IMR-90 (cell line): ENCODE data around the gene BRAT1. TPM values are rescaled to one million over a fixed set of nuclear protein-coding genes. Genes with fewer than 3 reads are reported as not detected.

ENCODE experiments used
- ATAC-seq: fragments of 200-7000 bp; cut with Tn5 transposase; 2 replicates; pipeline ENCODE4 v1.9.1; 2020; ENCODE audit warnings: low read depth, mild to moderate bottlenecking, moderate library complexity
- BruUV-seq: library from RNA; stranded (reverse); fragments of 400-500 nt; replicated peaks from 2 replicates; lab custom pipeline; 2021; lab: Mats Ljungman, UMichigan
- CTCF ChIA-PET: fragments of 300-600 bp; formaldehyde crosslinking; extraction: SDS; loops from one replicate; lab custom pipeline; 2021; ENCODE audit warnings: antibody characterized with exemption; lab: Yijun Ruan, JAX
- POLR2A ChIA-PET: fragments of 300-600 bp; sonication (Branson Sonifier 250); formaldehyde crosslinking; loops from one replicate; lab custom pipeline; 2022; ENCODE audit warnings: antibody characterized with exemption; ENCODE audit not compliant: unreplicated experiment; lab: Charles Lee
- DNase-seq: peaks from one replicate; pipeline ENCODE4 v3.0.0; 2013
- H2AFZ ChIP-seq: replicated peaks from 2 replicates; pipeline ENCODE3; 2013; ENCODE audit warnings: low read length, mild to moderate bottlenecking; ENCODE audit not compliant: poor library complexity
- H2AK5ac ChIP-seq: 2 replicates; pipeline ENCODE4 v1.6.1; 2013; ENCODE audit warnings: low read depth, low read length, inconsistent platforms
- H2AK9ac ChIP-seq: replicated peaks from 2 replicates; pipeline ENCODE3; 2013; ENCODE audit warnings: mild to moderate bottlenecking, low read depth, low read length, moderate library complexity; ENCODE audit not compliant: poor library complexity
- H2BK120ac ChIP-seq: 2 replicates; pipeline ENCODE4 v1.6.1; 2013; ENCODE audit warnings: low read depth, low read length, inconsistent platforms
- H2BK15ac ChIP-seq: 3 replicates; pipeline ENCODE4 v1.6.1; 2013; ENCODE audit warnings: low read depth, low read length, inconsistent platforms
- H2BK20ac ChIP-seq: 2 replicates; pipeline ENCODE4 v1.6.1; 2013; ENCODE audit warnings: low read depth, mild to moderate bottlenecking, inconsistent platforms, low read length, moderate library complexity
- H2BK5ac ChIP-seq: 2 replicates; pipeline ENCODE4 v1.6.1; 2013; ENCODE audit warnings: mild to moderate bottlenecking, low read depth, low read length, inconsistent platforms; ENCODE audit not compliant: poor library complexity, severe bottlenecking
- H3K14ac ChIP-seq: replicated peaks from 2 replicates; pipeline ENCODE4 v1.6.1; 2013; ENCODE audit warnings: low read depth, low read length, inconsistent platforms
- H3K18ac ChIP-seq: 2 replicates; pipeline ENCODE4 v1.6.1; 2013; ENCODE audit warnings: low read depth, low read length, control low read depth
- H3K23ac ChIP-seq: 2 replicates; pipeline ENCODE4 v1.6.1; 2013; ENCODE audit warnings: low read depth, low read length, inconsistent platforms
- H3K27ac ChIP-seq: 2 replicates; pipeline ENCODE4 v1.5.1; 2013; ENCODE audit warnings: mild to moderate bottlenecking, control low read depth, low read length; ENCODE audit not compliant: insufficient read depth
- H3K27me3 ChIP-seq: 2 replicates; pipeline ENCODE4 v1.6.1; 2013; ENCODE audit warnings: low read length; ENCODE audit not compliant: control insufficient read depth, insufficient read depth
- H3K36me3 ChIP-seq: 2 replicates; pipeline ENCODE4 v1.6.1; 2013; ENCODE audit warnings: low read length, mixed read lengths; ENCODE audit not compliant: control insufficient read depth, insufficient read depth
- H3K4ac ChIP-seq: 2 replicates; pipeline ENCODE4 v1.6.1; 2013; ENCODE audit warnings: low read depth, low read length, inconsistent platforms
- H3K4me1 ChIP-seq: 2 replicates; pipeline ENCODE4 v1.6.1; 2013; ENCODE audit warnings: low read length, mixed read lengths; ENCODE audit not compliant: control insufficient read depth, insufficient read depth
- H3K4me2 ChIP-seq: 2 replicates; pipeline ENCODE4 v1.6.1; 2013; ENCODE audit warnings: low read depth, mild to moderate bottlenecking, control low read depth, low read length, moderate library complexity
- H3K4me3 ChIP-seq: 2 replicates; pipeline ENCODE4 v1.5.1; 2013; ENCODE audit warnings: low read depth, mild to moderate bottlenecking, control low read depth, low read length, moderate library complexity; ENCODE audit not compliant: insufficient read depth
- H3K56ac ChIP-seq: 2 replicates; pipeline ENCODE4 v1.6.1; 2013; ENCODE audit warnings: low read length, inconsistent platforms; ENCODE audit not compliant: insufficient read depth; ENCODE audit errors: extremely low read depth
- H3K79me1 ChIP-seq, 2 experiments: 2 replicates each; pipeline ENCODE4 v1.6.1; 2013; ENCODE audit warnings: low read length in 2 of 2, inconsistent platforms in 1 of 2, low read depth in 1 of 2
- H3K9ac ChIP-seq: 2 replicates; pipeline ENCODE4 v1.6.1; 2013; ENCODE audit warnings: low read depth, low read length, control low read depth
- H3K9me1 ChIP-seq: 2 replicates; pipeline ENCODE4 v1.6.1; 2013; ENCODE audit warnings: low read length, inconsistent platforms; ENCODE audit not compliant: insufficient read depth
- H3K9me3 ChIP-seq: 2 replicates; pipeline ENCODE4 v1.6.1; 2013; ENCODE audit warnings: low read length; ENCODE audit not compliant: control insufficient read depth, insufficient read depth
- H4K20me1 ChIP-seq: 2 replicates; pipeline ENCODE4 v1.6.1; 2013; ENCODE audit warnings: low read length, inconsistent platforms; ENCODE audit not compliant: insufficient read depth
- H4K5ac ChIP-seq: 2 replicates; pipeline ENCODE4 v1.6.1; 2013; ENCODE audit warnings: mild to moderate bottlenecking, low read depth, low read length, control low read depth
- H4K8ac ChIP-seq, 2 experiments: 2 replicates each; pipeline ENCODE4 v1.6.1; 2013; ENCODE audit warnings: low read depth in 2 of 2, low read length in 2 of 2, control low read depth in 1 of 2, inconsistent platforms in 1 of 2
- H4K91ac ChIP-seq: 2 replicates; pipeline ENCODE4 v1.6.1; 2013; ENCODE audit warnings: low read depth, low read length, inconsistent platforms; ENCODE audit not compliant: insufficient read depth
- BHLHE40 ChIP-seq: fragments of 150-350 bp; IDR thresholded peaks from 2 replicates; pipeline ENCODE4 v1.6.1; 2016; ENCODE audit warnings: mild to moderate bottlenecking, low read depth, low read length
- CEBPB ChIP-seq: IDR thresholded peaks from 2 replicates; pipeline ENCODE4 v1.6.1; 2012; ENCODE audit warnings: low read depth, low read length, improper control_type of control experiment
- CHD1 ChIP-seq: IDR thresholded peaks from 2 replicates; pipeline ENCODE4 v1.6.1; 2012; ENCODE audit warnings: low read depth, low read length, improper control_type of control experiment
- CTCF ChIP-seq: conservative IDR thresholded peaks from 2 replicates; pipeline ENCODE4 v1.5.1; 2012; ENCODE audit warnings: mild to moderate bottlenecking, low read depth, low read length, improper control_type of control experiment
- FOS ChIP-seq: fragments of 150-350 bp; IDR thresholded peaks from 2 replicates; pipeline ENCODE4 v1.6.1; 2016; ENCODE audit warnings: low read depth, low read length
- MAFK ChIP-seq: IDR thresholded peaks from 2 replicates; pipeline ENCODE4 v1.6.1; 2012; ENCODE audit warnings: low read depth, low read length, improper control_type of control experiment
- MAZ ChIP-seq: IDR thresholded peaks from 2 replicates; pipeline ENCODE4 v1.6.1; 2012; ENCODE audit warnings: low read depth, mild to moderate bottlenecking, low read length, improper control_type of control experiment, moderate library complexity, borderline replicate concordance
- MXI1 ChIP-seq: IDR thresholded peaks from 2 replicates; pipeline ENCODE4 v1.6.1; 2012; ENCODE audit warnings: low read depth, mild to moderate bottlenecking, low read length, moderate library complexity, borderline replicate concordance
- NFE2L2 ChIP-seq: fragments of 150-350 bp; IDR thresholded peaks from 2 replicates; pipeline ENCODE4 v1.6.1; 2016; ENCODE audit warnings: low read depth, mild to moderate bottlenecking, low read length
- POLR2A ChIP-seq: IDR thresholded peaks from 2 replicates; pipeline ENCODE4 v1.6.1; 2012; ENCODE audit warnings: mild to moderate bottlenecking, low read depth, low read length
- RAD21 ChIP-seq: IDR thresholded peaks from 2 replicates; pipeline ENCODE4 v1.6.1; 2012; ENCODE audit warnings: low read length, improper control_type of control experiment
- RCOR1 ChIP-seq: IDR thresholded peaks from 2 replicates; pipeline ENCODE4 v1.6.1; 2012; ENCODE audit warnings: mild to moderate bottlenecking, low read length, improper control_type of control experiment; ENCODE audit not compliant: insufficient replicate concordance
- RFX5 ChIP-seq: IDR thresholded peaks from 2 replicates; pipeline ENCODE4 v1.8.0; 2012; ENCODE audit warnings: low read depth, mild to moderate bottlenecking, low read length, moderate library complexity
- SMC3 ChIP-seq: fragments of 150-350 bp; IDR thresholded peaks from 2 replicates; pipeline ENCODE4 v1.6.1; 2016; ENCODE audit warnings: low read depth, mild to moderate bottlenecking, antibody characterized with exemption, low read length, moderate library complexity
- WGBS, 2 experiments: methylation state at CpG; one replicate each; pipeline versions ENCODE4 v1.1.5 to v1.1.7; 2013; ENCODE audit warnings: missing lambda C conversion rate in 2 of 2; ENCODE audit not compliant: insufficient read length in 1 of 2; ENCODE audit errors: extremely low coverage in 2 of 2; 5-methylcytosine and 5-hydroxymethylcytosine counted together
- dilution Hi-C: fragments of 300-500 bp; cut with HindIII; formaldehyde crosslinking; loops from one replicate; pipeline ENCODE4 v1.14.3; 2018; ENCODE audit warnings: low sequenced_read_pairs; ENCODE audit not compliant: unreplicated experiment
- in situ Hi-C: fragments of 300-500 bp; cut with MboI; formaldehyde crosslinking; loops from 3 replicates; pipeline ENCODE4 v1.14.3; 2019; ENCODE audit warnings: low sequenced_read_pairs, inconsistent platforms, mixed read lengths
- intact Hi-C: fragments of 100-400 bp; cut with micrococcal nuclease; formaldehyde crosslinking; loops from 2 replicates; pipeline ENCODE4 v1.10.0; 2022
- polyA plus RNA-seq, 3 experiments: library from polyadenylated mRNA; depleted of rRNA; stranded (reverse); fragments of >200 nt; gene quantifications; 2 replicates each; pipeline ENCODE4 v1.2.3, GENCODE V29; 2012; ENCODE audit warnings: low replicate concordance in 1 of 3
- total RNA-seq: library from RNA; depleted of rRNA; stranded (reverse); fragments of >200 nt; gene quantifications from 2 replicates; pipeline ENCODE4 v1.2.3, GENCODE V29; 2012
- TF ChIP-seq, protein P1 (sequence below): fragments of 150-350 bp; IDR thresholded peaks from 2 replicates; pipeline ENCODE4 v1.6.1; 2016; ENCODE audit warnings: low read depth, mild to moderate bottlenecking, low read length, moderate library complexity, borderline replicate concordance
- TF ChIP-seq, protein P2 (sequence below): fragments of 150-350 bp; IDR thresholded peaks from 2 replicates; pipeline ENCODE4 v1.6.1; 2017; ENCODE audit warnings: mild to moderate bottlenecking, antibody characterized with exemption, low read length, low read depth

The BRAT1 gene
- total and polyA plus RNA-seq, 2 of the 4 experiments (the other 2 are of a cell fraction): 6.8 to 21.9 TPM

- H3K4me3 ChIP-seq: no peak overlapping the region
- no peak overlapping the region for H3K14ac ChIP-seq
- no peak overlapping the region for H3K23ac ChIP-seq
- CTCF ChIA-PET: no interaction called here
- no peak overlapping the region for H4K8ac ChIP-seq
- POLR2A ChIA-PET: no interaction called here
- no peaks in the 10 kb centered on the region for H3K9me3 ChIP-seq
- no peak overlapping the region for H4K91ac ChIP-seq
- dilution Hi-C loops: no loop called here
- peaks cover 19% of the 10 kb centered on the region for H3K36me3 ChIP-seq
- H3K27me3 ChIP-seq: no peaks in the 10 kb centered on the region
- no peak overlapping the region for H2BK20ac ChIP-seq
- H3K27ac ChIP-seq: no peak overlapping the region
- H4K5ac ChIP-seq: no peak overlapping the region
- DNase-seq: no peak
- no TSS peak for BruUV-seq
- H3K56ac ChIP-seq: no peak overlapping the region
- H3K79me1 ChIP-seq: no peaks in the 10 kb centered on the region
- H3K4ac ChIP-seq: no peak overlapping the region
- no peak for ATAC-seq
- H3K9me1 ChIP-seq: no peaks in the 10 kb centered on the region
- no peaks in the 10 kb centered on the region for H4K20me1 ChIP-seq
- H2AK9ac ChIP-seq: no peak overlapping the region
- H2AK5ac ChIP-seq: no peak overlapping the region
- TF ChIP-seq MAFK: no peak
- TF ChIP-seq POLR2A: no peak
- no peak for TF ChIP-seq FOS
- TF ChIP-seq SMC3: no peak
- no peak for TF ChIP-seq MXI1
- no peak for TF ChIP-seq CTCF
- TF ChIP-seq NFE2L2: no peak
- TF ChIP-seq BHLHE40: no peak
- TF ChIP-seq, protein P1, sequence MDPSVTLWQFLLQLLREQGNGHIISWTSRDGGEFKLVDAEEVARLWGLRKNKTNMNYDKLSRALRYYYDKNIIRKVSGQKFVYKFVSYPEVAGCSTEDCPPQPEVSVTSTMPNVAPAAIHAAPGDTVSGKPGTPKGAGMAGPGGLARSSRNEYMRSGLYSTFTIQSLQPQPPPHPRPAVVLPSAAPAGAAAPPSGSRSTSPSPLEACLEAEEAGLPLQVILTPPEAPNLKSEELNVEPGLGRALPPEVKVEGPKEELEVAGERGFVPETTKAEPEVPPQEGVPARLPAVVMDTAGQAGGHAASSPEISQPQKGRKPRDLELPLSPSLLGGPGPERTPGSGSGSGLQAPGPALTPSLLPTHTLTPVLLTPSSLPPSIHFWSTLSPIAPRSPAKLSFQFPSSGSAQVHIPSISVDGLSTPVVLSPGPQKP: no peak
- no peak for TF ChIP-seq MAZ
- no peak for TF ChIP-seq CEBPB
- no peak for TF ChIP-seq RCOR1
- TF ChIP-seq RFX5: no peak
- TF ChIP-seq, protein P2, sequence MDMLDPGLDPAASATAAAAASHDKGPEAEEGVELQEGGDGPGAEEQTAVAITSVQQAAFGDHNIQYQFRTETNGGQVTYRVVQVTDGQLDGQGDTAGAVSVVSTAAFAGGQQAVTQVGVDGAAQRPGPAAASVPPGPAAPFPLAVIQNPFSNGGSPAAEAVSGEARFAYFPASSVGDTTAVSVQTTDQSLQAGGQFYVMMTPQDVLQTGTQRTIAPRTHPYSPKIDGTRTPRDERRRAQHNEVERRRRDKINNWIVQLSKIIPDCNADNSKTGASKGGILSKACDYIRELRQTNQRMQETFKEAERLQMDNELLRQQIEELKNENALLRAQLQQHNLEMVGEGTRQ: no peak
- no peak for TF ChIP-seq CHD1
- no peak for TF ChIP-seq RAD21
- H2BK15ac ChIP-seq: no peak overlapping the region
- H3K9ac ChIP-seq: no peak overlapping the region
- intact Hi-C loops: no loop called here
- no peak overlapping the region for H2BK5ac ChIP-seq
- H2AFZ ChIP-seq: no peak overlapping the region
- in situ Hi-C loops: no loop called here
- H2BK120ac ChIP-seq: no peak overlapping the region
- no peaks in the 10 kb centered on the region for H3K4me1 ChIP-seq
- no peak overlapping the region for H3K4me2 ChIP-seq
- 93% methylated on average over 18 of the region's 54 CpGs; no CpG with 5 or more reads in 1 of the 2 experiments for WGBS, 2 experiments
- H3K18ac ChIP-seq: no peak overlapping the region
Measured at GRCh38 chr7:2583798-2584580, 28.7 kb upstream of the BRAT1 start.
